Kidney epithelial cell (primary cell): ENCODE measurements around the gene KCTD4. TPM values are rescaled to one million over a fixed set of nuclear protein-coding genes. Genes with fewer than 3 reads are reported as not detected.

Source experiments
- DNase-seq: peaks from one replicate; pipeline ENCODE4 v3.0.0-alpha.2; 2010; ENCODE audit warnings: low read depth
- H3K27me3 ChIP-seq: 2 replicates; pipeline ENCODE4 v1.6.0; 2011; ENCODE audit warnings: low read length; ENCODE audit not compliant: control insufficient read depth, insufficient read depth
- H3K36me3 ChIP-seq: 2 replicates; pipeline ENCODE4 v1.5.1; 2011; ENCODE audit warnings: low read length; ENCODE audit not compliant: control insufficient read depth, insufficient read depth
- H3K4me3 ChIP-seq: 2 replicates; pipeline ENCODE4 v1.5.1; 2011; ENCODE audit warnings: low read depth, mild to moderate bottlenecking, control low read depth, low read length
- CTCF ChIP-seq: IDR thresholded peaks from 2 replicates; pipeline ENCODE4 v1.5.1; 2011; ENCODE audit warnings: mild to moderate bottlenecking, moderate library complexity, low read length, control low read depth, inconsistent platforms; ENCODE audit not compliant: insufficient read depth, poor library complexity, severe bottlenecking
- total RNA-seq: library from RNA; depleted of rRNA; stranded (reverse); fragments of >200 nt; gene quantifications from 2 replicates; pipeline ENCODE4 v1.2.3, GENCODE V29; 2015

The KCTD4 gene
- total RNA-seq, 1 donor from 2014 or later, result not detected

GRCh38 chr13:45240143-45240542 is 39.3 kb upstream of the KCTD4 start:
- no peak for TF ChIP-seq CTCF
- no peak for DNase-seq
- H3K27me3 ChIP-seq, result no peaks in the 10 kb centered on the region

GRCh38 chr13:45238945-45239795 is 38.3 kb upstream of the KCTD4 start:
- Histone ChIP-seq H3K36me3 (no peaks in the 10 kb centered on the region), H3K4me3 (no peak overlapping the region), H3K27me3 (no peaks in the 10 kb centered on the region)
- DNase-seq, result no peak
- TF ChIP-seq CTCF, result no peak

More at GRCh38 chr13:45240143-45240542, 39.3 kb upstream of the KCTD4 start:
- Histone ChIP-seq H3K4me3 (no peak overlapping the region), H3K36me3 (no peaks in the 10 kb centered on the region)

GRCh38 chr13:45232591-45232990 is 31.7 kb upstream of the KCTD4 start:
- peaks cover 2% of the 10 kb centered on the region for H3K36me3 ChIP-seq
- H3K4me3 ChIP-seq, result no peak overlapping the region
- H3K27me3 ChIP-seq, result no peaks in the 10 kb centered on the region
- no peak for TF ChIP-seq CTCF
- no peak for DNase-seq

GRCh38 chr13:45231722-45232121 is 30.9 kb upstream of the KCTD4 start:
- Histone ChIP-seq H3K27me3 (no peaks in the 10 kb centered on the region), H3K36me3 (peaks cover 2% of the 10 kb centered on the region), H3K4me3 (no peak overlapping the region)
- DNase-seq, result no peak
- TF ChIP-seq CTCF, result no peak

- TF ChIP-seq CTCF, result no peak
- no peaks in the 10 kb centered on the region for H3K27me3 ChIP-seq
- no peak overlapping the region for H3K4me3 ChIP-seq
- H3K36me3 ChIP-seq, result peaks cover 2% of the 10 kb centered on the region
- no peak for DNase-seq
These were observed 30.5 kb upstream of the KCTD4 start for GRCh38 chr13:45231305-45231704.

GRCh38 chr13:45229172-45229571 is 28.3 kb upstream of the KCTD4 start:
- no peak overlapping the region for H3K4me3 ChIP-seq
- no peak for TF ChIP-seq CTCF
- H3K36me3 ChIP-seq, result peaks cover 2% of the 10 kb centered on the region
- no peak for DNase-seq
- no peaks in the 10 kb centered on the region for H3K27me3 ChIP-seq
